Islet precursor cell (in vitro differentiated cells): ENCODE results near the gene RETREG2.
"Not testable (repeated sequence)": the region's sequence is repeated elsewhere in the genome, so short reads cannot be mapped to it uniquely, and the experiment has no call there.

Experiments used
- DNase-seq: peaks from one replicate; pipeline ENCODE4 v3.0.0-alpha.2; 2018

The RETREG2 gene

DNA sequence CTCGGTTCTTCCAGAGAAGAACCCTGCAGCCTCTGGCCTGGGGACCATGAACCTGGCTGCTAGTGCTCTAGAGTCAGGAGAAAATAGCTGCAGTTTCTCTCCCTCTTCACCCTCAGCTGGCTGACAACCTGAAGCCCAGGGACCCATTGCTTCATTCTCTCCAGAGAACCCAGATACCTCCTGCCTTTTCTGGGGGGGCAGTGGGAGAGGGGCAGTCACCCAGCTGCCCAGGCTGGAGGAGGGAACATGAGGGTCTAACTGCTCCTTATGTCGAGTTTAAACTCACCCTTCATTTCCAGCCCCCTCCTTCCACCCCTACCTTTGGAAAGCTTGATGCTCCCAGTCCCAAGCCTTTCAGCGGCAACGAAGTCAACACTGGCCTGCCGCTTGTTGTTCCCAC lies 20.9 kb downstream of the RETREG2 start:
- no peak for DNase-seq

DNA sequence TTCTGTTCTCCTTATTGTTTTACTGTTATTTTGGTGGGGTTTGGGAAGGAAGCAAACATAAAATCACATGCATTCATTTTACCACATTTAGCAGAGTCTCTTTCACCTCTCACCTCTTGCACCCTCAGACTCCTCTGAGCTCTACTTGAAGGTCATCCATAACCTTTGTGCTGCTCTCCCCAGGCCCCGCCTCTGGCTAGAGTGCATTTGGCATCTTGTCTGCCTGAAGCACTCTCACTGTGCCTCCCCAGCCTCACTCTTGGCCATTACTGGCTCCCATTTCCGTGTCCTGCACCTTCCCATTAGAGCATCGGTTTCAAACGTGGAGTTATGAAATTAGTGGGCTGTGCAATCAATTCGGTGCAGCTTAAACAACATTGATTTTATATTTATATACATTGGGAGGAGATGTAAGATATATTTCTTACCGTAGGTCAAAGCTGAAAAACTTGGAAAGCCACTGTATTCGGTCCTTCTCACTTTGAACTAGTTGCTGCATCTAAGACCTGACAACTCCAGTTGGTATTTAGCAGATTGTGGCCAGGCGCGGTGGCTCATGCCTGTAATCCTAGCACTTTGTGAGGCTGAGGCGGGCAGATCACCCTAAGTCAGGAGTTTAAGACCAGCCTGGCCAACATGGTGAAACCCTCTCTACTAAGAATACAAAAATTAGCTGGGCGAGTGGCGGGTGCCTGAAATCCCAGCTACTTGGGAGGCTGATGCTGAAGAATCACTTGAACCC lies 21.6 kb downstream of the RETREG2 start:
- no peak for DNase-seq

DNA sequence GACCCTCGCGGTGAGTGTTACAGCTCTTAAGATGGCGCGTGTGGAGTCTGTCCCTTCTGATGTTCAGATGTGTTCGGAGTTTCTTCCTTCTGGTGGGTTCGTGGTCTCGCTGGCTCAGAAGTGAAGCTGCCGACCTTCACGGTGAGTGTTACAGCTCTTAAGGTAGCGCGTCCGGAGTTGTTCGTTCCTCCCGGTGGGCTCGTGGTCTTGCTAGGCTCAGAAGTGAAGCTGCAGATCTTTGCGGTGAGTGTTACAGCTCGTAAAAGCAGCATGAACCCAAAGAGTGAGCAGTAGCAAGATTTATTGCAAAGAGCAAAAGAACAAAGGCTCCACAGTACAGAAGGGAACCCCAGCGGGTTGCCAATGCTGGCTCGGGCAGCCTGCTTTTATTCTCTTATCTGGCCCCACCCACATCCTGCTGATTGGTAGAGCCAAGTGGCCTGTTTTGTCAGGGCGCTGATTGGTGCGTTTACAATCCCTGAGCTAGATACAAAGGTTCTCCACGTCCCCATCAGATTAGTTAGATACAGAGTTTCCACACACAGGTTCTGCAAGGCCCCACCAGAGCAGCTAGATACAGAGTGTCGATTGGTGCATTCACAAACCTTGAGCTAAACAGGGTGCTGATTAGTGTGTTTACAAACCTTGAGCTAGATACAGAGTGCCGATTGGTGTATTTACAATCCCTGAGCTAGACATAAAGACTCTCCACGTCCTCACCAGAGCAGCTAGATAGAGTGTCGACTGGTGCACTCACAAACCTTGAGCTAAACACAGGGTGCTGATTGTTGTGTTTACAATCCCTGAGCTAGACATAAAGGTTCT lies 22.6 kb downstream of the RETREG2 start:
- not testable (repeated sequence) for DNase-seq

DNA sequence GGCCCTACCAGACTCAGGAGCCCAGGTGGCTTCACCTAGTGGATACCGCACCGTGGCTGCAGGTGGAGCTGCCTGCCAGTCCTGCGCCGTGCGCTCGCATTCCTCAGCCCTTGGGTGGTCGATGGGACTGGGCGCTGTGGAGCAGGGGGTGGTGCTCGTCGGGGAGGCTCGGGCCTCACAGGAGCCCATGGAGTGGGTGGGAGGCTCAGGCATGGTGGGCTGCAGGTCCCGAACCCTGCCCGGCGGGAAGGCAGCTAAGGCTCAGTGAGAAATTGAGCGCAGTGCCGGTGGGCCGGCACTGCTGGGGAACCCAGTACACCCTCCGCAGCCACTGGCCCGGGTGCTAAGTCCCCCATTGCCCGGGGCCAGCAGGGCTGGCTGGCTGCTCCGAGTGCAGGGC lies 23.3 kb downstream of the RETREG2 start:
- DNase-seq = not testable (repeated sequence)

DNA sequence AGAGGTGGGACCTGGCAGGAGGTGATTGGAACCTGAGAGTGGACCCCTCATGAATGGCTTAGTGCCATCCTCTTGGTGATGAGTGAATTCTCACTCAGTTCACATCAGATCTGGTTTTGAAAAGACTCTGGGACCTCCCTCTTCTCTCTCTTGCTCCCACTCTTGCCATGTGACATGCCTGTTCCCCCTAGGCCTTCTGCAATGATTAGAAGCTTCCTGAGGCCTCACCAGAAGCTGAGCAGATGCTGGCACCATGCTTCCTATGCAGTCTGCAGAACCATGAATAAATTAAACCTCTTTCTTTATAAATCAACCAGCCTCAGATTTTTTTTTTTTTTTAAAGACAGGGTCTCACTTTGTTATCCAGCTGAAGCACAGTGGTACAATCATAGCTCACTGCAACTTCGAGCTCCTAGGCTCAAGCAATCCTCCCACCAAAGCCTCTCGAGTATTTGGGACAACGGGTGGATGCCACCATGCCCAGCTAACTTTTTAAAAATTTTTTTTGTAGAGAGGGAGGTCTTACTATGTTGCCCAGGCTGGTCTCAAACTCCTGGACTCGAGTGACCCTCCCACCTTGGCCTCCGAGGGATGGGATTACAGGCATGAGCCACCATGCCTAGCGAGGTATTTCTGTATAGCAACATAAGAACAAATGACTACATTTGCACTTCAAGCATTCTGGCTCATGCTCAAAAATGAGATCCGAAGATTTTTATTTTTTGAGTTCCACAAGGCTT lies 26.5 kb downstream of the RETREG2 start:
- DNase-seq = no peak

DNA sequence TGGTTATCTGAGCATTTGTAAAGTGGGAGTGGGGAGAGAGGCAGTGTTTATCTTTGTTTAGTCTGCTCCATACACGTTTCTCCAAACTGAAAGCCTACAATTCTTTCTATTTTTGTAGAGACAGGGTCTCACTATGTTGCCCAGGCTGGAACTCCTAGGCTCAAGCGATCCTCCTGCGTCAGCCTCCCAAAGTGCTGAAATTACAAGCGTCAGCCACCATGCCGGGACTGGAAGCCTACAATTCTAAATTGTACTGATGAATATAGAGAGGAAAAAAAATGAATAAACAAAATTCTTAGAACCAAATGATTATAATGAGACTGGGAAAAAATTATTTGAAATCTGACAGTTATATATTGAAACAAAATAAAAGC lies 27.1 kb downstream of the RETREG2 start:
- no peak for DNase-seq

DNA sequence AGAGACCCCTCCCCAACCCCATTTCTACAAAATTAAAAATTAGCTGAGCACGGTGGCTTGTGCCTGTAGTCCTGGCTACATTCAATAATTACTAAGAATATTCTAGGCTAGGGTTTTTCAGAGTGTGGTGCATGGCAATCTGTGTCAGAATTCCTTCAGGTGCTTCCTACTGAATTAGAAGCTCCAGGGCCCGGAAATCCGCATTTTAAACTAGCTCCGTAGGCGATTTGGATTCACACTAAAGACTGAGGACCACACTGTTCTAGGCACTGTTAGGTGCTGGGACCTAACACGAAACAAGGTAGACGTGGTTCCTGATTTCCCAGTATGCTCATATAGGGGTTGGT lies 27.9 kb downstream of the RETREG2 start:
- no peak for DNase-seq

DNA sequence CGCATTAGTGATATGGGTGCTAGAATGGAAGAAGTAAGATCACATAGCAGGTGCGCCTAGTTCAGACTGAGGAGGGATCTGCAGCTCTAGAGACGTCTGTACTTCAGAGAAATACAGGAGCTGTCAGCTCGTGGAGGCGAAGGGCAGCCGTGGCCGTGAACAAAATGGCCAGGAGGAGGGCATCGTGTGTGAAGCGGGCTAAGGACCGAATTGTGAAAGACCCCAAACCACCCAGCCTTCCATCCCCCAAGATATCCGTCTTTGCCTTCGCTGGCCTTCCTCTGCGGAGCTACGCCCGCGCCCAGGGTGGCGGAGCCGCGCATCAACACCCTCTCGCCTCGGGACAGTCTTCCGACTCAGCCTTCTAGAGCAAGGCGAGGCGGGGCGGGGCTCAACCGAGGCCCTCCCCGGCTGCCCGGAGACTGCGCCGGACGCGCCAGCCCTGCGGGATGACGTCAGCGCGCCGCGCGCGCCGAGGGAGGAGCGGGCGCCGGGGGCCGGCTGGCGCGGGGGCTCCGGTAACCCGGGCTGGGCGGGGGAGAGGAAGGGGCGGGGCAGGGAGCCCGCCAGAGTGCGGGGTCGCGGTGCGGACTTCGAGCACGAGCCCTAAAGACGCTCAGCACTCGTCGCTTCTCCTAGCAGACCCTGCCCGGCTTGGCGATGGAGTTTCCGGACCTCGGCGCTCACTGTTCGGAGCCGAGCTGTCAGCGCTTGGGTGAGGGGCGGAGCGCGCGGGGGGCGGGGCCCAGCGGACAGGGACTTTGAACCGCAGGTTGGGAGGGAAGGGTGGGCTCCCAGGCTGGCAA lies 28.5 kb downstream of the RETREG2 start, which contains the start of gene ZFAND2B:
TSS of gene ZFAND2B (plus strand) at position 455 of the 806 bp plus-strand sequence. CDS start at position 661, 206 bp downstream.
- DNase-seq = peak; percentile 96

DNA sequence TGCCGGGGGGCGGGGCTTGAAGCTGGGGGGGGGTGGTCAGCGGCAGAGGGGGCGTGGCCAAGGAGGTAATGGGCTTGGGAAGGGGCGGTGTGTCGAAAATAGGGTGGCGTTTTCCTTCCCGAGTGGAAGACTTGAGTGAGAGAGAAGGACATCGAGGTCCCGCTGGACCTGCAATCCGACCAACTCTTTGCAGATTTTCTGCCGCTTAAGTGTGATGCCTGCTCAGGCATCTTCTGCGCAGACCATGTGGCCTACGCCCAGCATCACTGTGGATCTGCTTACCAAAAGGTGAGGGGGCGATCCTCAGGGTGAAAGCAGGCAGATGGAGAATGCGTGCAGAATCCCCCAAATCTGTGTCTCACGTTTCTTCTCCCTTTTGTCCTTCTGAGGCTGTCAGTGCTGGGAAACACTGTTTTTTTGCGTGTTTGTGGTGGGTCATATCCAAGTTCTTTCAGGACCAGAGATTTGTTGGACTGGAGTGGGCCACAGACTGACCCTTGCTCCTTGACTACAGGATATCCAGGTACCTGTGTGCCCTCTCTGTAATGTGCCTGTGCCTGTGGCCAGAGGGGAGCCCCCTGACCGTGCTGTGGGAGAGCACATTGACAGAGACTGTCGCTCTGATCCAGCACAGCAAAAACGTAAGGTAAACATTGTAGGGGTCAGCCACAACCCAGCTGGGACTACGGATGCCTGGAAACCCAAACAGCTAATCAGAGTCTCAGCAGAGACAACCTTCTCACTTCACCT lies 29.2 kb downstream of the RETREG2 start:
- DNase-seq = no peak

DNA sequence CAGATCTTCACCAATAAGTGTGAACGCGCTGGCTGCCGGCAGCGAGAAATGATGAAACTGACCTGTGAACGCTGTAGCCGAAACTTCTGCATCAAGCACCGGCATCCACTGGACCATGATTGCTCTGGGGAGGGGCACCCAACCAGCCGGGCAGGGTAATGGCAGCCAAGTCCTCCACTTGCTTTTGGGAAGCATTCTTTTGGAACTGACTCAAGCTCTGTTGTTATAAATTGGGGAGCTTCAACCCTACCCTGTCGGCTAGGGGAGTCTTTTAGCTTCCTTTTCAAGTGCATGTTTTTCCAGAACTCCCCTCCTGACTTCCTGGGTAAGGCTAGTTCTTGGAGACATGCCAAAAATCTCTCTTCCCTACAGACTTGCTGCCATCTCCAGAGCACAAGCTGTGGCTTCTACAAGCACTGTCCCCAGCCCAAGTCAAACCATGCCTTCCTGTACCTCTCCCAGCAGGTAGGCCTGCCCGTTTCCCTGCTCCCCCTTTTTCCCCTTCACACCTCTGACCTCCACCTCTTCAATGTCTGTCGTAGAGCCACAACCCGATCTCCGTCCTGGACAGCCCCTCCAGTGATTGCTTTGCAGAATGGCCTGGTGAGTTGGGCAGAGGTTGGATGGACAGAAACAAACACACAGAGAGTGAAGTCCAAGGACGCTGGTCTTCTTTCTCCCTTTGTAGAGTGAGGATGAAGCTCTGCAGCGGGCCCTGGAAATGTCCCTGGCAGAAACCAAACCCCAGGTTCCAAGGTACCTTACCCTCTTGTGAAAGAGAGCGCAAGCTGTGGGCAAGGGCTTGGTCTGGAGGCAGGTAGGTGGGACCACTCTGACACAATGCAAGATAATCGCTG lies 30.0 kb downstream of the RETREG2 start:
- no peak for DNase-seq

DNA sequence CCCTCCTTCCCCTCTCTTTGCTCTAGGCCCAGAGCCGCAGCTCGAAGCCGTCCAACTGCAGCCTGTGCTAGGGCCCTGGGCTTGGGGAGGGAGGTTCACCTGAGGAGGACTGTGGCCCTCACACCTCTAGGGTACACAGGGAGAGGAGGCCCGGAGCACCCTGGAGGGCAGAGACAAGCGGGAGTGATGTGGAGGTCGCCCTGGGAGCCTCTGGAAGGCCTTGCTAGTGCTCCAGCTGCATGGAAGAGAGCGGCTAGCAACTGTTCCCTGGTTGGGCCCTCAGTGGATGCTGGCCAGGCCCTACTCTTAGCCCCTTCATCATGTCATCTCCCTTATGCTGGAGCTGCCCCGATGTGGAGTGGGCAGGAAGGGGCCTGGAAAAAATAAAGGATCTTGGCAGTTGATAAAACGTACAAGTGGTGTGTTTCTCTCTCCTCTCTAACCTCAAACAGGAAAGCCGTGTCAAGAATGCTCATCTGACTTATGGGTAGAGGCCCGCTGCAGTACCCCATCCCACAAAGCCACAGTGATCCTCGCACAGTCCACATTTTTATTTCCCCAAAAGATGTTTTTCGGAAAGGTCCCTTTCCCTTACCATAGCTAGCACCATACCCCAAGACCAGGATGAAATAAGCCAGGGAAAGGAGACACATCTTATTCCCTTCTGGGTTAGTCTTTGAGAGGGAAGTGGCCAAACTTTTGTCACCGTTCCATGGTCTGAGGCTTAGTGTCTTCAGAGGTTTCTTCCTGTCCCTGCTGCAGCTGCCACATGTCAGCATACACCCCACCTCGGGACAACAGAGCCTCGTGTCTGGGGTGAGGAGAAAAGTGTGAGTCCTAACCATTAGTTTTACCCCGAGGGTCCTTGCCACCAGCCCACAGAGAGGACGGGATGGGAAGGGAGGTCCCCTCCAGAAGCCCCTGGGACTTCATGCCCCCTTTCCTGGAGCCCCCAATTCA lies 31.4 kb downstream of the RETREG2 start:
- no peak for DNase-seq

DNA sequence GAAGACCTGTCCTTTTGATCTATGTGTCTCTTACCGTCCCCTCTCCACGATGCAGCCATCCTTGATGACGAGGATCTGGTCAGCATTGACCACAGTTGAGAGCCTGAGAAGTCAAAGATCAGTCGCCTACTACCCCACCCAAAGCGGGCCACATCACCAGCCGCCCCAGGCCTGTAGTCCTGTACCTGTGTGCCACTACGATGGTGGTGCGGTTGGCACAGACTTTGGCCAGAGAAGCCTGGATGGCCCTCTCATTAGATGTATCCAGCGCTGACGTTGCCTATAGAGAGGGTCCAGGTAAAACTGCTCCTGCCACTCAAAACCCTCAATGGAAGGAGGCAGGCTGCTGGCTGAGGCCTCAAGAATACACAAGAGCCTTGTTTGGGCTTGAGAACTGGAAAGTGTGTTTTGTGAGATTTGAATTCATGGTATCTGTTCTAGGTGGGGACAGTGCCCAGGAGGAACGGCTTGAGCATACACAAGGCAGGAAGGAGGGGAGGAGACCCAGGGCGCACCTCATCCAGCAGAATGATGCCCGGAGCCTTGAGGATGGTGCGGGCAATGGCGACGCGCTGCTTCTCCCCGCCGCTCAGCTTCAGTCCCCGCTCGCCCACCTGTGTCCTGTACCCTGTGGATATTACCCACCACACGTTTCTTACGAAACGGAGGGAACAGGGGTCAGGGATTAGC lies 32.3 kb downstream of the RETREG2 start:
- no peak for DNase-seq

DNA sequence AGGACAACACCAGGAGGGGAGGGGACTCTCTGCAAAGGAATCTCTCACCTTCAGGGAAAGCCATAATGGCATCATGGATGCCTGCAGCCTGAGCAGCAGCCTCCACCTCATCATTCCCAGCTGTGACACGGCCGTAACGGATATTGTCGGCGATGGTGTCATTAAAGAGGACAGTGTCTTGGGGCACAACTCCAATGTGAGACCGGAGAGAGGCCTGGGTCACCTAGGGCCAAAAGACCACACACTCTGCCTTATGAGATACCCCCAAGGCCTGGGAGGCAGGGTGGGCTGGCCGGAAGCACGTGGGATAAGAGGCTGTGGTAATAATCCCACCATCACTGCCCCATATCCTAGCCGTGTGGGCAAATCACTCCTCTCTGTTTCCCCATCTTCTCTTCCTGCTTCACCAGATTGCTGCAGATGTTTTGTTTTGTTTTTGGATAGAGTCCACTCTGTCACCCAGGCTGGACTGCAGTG lies 32.8 kb downstream of the RETREG2 start:
- no peak for DNase-seq

DNA sequence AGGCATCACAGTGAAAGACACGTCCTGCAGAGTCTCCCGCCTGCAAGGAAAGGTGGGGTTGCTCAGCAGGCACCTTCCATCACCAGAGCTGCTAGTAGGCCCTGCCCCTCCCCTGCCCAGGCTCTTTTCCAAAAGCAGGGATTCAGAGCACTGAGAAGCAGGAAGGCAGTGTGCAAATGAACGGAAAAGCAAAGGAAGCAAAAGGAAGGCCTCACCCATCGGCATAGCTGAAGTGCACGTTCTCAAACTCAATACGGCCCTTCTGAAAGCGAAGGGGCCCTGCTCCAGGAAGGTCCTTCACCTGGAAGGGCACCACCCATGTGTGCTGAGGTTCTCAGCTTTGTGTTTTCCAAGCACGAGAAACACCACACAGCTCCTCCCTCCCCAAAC lies 34.9 kb downstream of the RETREG2 start:
- DNase-seq = no peak

DNA sequence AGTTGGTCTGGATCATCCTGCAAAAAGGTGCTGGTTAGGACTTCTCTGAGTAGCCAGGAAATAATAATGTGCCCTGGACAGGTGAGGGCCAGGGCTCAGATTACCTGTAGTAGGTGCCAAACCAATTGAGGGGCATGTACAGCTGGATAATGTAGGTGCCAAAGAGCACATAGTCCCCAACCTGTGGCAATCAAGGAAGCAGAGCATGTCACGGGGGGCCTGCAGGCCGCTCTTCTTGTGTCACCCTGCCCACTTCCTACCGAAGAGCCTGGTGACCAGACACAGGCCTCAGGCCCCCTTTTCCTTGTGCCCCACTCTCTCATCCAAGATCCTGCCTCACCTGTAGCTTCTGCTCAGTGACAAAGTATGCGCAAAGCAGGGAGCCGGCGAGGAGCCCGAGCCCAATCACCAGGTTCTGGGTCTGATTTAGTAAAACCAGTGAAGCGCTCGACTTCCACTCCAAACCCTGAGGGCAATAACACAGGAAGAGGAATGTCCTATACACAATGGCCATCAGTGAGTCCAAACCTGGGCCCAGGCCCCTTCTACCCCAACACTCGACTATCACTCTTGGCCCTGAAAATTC lies 35.5 kb downstream of the RETREG2 start:
- no peak for DNase-seq

DNA sequence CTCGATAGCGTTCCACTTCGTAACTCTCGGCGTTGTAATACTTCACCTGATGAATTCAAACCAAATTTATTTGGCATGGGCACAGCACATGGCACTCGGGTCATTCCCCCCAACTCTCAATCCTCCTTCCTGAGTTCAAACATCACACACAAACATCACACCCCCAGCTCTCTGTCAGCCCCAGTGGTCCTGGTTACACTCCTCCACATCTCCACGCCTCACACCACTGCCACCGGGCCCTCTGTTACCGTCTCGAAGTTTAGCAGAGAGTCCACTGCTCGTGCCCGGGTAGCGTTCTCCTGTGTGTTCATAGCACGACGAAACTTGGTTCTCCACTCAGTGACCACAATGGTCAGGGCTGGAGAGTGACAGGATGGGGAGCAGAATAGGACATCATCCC lies 36.1 kb downstream of the RETREG2 start:
- no peak for DNase-seq

DNA sequence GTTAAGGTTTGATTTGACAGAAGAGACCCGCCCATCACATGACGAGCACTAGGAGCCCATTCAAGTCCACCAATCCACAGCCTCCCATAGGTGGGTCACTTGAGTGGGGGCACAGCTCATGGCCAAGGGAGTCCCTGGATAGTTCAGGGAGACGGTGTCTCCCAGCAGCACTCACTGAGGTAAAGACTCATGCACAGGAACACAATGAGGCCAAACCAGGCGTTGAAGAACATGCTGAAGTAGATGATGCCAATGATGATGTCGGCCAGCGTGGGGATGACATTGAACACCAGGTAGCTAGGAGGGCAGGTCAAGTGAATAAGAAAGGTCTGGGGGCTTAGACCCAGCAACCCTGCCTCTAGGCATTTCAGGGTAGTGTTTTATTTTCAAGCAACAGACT lies 36.7 kb downstream of the RETREG2 start:
- no peak for DNase-seq

DNA sequence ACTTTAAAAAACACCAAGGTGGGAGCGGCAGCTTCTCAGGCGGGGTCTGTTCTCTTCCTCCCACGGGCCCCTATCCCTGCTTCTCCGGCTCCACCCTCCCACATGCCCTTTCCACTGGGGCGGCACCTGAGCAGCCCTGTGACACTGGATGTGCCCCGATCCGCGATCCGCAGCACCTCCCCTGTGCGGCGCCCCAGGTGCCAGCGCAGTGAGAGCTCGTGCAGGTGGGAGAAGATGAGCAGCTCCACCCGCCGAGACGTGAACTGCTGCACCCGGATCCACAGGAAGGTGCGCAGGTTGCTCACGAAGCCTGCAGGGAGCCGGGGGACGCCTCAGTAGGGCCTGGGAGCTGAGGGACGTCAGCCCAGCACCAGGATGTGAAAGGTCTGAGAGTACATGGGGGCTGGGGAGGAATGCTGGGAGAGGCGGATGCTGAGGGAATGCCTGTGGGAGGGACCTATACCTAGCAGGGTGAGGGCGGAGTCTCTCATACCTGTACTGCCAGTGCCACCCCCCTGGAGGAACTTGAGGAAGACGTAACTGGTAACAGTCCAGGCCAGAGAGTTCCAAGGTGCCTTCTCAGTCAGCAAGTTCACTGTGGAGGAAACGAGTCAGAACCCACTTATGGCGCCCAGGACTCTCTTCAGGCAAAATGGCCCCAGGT lies 37.9 kb downstream of the RETREG2 start:
- no peak for DNase-seq
